ENCODE data around the gene NFATC3.

NFATC3 gene

DNA sequence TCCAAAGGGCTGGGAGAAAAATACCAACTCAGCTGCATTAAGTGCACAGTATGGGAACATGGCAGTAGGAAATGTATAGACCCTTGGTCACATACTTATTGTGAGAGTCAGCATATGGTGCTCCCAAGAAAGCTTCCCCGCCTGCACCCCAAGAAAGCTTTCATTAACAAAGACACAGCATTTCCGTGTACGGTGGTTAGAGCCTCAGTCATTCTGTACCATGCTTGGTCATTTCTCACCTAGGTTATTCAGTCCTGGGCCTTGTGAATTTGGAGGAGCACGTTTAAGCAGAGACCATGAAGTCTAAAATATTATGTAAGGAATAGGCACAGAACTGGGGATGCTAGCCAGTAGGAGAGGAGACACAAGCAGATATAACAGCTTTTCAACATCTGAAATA, 94.7 kb downstream of the NFATC3 start:
- TF ChIP-seq, protein P1, sequence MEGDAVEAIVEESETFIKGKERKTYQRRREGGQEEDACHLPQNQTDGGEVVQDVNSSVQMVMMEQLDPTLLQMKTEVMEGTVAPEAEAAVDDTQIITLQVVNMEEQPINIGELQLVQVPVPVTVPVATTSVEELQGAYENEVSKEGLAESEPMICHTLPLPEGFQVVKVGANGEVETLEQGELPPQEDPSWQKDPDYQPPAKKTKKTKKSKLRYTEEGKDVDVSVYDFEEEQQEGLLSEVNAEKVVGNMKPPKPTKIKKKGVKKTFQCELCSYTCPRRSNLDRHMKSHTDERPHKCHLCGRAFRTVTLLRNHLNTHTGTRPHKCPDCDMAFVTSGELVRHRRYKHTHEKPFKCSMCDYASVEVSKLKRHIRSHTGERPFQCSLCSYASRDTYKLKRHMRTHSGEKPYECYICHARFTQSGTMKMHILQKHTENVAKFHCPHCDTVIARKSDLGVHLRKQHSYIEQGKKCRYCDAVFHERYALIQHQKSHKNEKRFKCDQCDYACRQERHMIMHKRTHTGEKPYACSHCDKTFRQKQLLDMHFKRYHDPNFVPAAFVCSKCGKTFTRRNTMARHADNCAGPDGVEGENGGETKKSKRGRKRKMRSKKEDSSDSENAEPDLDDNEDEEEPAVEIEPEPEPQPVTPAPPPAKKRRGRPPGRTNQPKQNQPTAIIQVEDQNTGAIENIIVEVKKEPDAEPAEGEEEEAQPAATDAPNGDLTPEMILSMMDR (IDR thresholded peaks at IDR 0.05; ENCODE audit: low read depth, low read length), result no peak
- no peak overlapping the region for H3K4me3 ChIP-seq (ENCODE audit: low read depth, low read length)

- TF ChIP-seq, protein P1 (IDR thresholded peaks at IDR 0.05; ENCODE audit: low read depth, low read length), result no peak
- H3K4me3 ChIP-seq (ENCODE audit: low read depth, low read length), result no peak overlapping the region
Measured at GRCh38 chr16:68183046-68183445, 97.9 kb downstream of the NFATC3 start.

GRCh38 chr16:68186877-68187276, 101.7 kb downstream of the NFATC3 start:
- TF ChIP-seq, protein P1 (IDR thresholded peaks at IDR 0.05; ENCODE audit: low read depth, low read length), result no peak
- H3K4me3 ChIP-seq (ENCODE audit: low read depth, low read length), result no peak overlapping the region

- TF ChIP-seq, protein P1 (IDR thresholded peaks at IDR 0.05; ENCODE audit: low read depth, low read length), result no peak
- H3K4me3 ChIP-seq (ENCODE audit: low read depth, low read length), result no peak overlapping the region
Measured at GRCh38 chr16:68187505-68187904, 102.3 kb downstream of the NFATC3 start.

GRCh38 chr16:68188170-68188569, 103.0 kb downstream of the NFATC3 start:
- H3K4me3 ChIP-seq (ENCODE audit: low read depth, low read length), result no peak overlapping the region
- TF ChIP-seq, protein P1 (IDR thresholded peaks at IDR 0.05; ENCODE audit: low read depth, low read length), result no peak

GRCh38 chr16:68190081-68190480, 104.9 kb downstream of the NFATC3 start:
- TF ChIP-seq, protein P1 (IDR thresholded peaks at IDR 0.05; ENCODE audit: low read depth, low read length), result no peak

DNA sequence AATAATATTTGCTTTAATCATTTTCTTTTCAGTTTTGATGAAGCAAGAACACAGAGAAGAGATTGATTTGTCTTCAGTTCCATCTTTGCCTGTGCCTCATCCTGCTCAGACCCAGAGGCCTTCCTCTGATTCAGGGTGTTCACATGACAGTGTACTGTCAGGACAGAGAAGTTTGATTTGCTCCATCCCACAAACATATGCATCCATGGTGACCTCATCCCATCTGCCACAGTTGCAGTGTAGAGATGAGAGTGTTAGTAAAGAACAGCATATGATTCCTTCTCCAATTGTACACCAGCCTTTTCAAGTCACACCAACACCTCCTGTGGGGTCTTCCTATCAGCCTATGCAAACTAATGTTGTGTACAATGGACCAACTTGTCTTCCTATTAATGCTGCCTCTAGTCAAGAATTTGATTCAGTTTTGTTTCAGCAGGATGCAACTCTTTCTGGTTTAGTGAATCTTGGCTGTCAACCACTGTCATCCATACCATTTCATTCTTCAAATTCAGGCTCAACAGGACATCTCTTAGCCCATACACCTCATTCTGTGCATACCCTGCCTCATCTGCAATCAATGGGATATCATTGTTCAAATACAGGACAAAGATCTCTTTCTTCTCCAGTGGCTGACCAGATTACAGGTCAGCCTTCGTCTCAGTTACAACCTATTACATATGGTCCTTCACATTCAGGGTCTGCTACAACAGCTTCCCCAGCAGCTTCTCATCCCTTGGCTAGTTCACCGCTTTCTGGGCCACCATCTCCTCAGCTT, 105.8 kb downstream of the NFATC3 start:
- no peak overlapping the region for H3K4me3 ChIP-seq (ENCODE audit: low read depth, low read length)
- TF ChIP-seq, protein P1 (IDR thresholded peaks at IDR 0.05; ENCODE audit: low read depth, low read length), result no peak

More at GRCh38 chr16:68190081-68190480, 104.9 kb downstream of the NFATC3 start:
- no peak overlapping the region for H3K4me3 ChIP-seq (ENCODE audit: low read depth, low read length)
